ENCODE results near the gene CD7. TPM values are rescaled to one million over a fixed set of nuclear protein-coding genes. Genes with fewer than 3 reads are reported as not detected.
A peak's percentile ranks its signal among the peaks of the same experiment; 100 is the strongest.

CD7 gene
- total RNA-seq, 1 donor from 2014 or later: 0.47 TPM

DNA sequence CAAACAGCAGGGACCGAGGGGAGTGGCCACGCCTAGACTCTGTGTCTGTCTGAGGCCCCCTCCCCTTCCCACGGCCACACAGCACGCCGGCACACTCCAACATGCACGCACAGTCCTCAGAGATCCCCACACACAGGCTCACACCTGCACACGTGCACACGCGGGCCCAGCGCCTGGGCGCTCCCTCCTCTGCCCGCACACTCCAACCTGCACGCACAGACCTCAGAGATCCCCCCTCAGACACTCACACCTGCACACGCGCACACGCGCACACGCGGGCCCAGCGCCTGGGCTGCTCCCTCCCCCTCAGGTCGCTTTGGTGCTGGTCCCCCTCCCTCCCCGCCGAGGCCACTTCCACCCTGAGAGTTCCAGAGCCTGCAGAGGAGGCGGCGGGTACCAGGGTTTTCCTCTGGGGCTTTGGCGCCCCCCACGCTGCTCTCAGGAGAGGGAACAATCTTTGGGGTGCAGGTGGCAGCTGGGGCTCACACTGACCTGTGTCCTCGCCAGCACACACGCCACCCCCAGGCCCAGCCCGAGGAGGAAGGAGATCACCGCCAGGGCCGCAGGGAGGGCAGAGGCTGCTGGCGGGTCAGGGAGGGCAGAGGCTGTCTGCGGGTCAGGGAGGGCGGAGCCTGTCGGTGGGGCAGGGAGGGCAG, 1.6 kb downstream of the CD7 start:
- intact Hi-C loops (cut with micrococcal nuclease): no loop called here
- H3K4me1 ChIP-seq: peaks cover 12% of the 10 kb centered on the region
- H3K27ac ChIP-seq (replicated peaks): no peak overlapping the region
- peak overlapping the region; percentile 19 for H3K4me3 ChIP-seq
- TF ChIP-seq CTCF (IDR thresholded peaks at IDR 0.05; ENCODE audit: borderline replicate concordance): no peak
- peaks cover 62% of the 10 kb centered on the region for H3K27me3 ChIP-seq (ENCODE audit: low read depth)
- H3K9me3 ChIP-seq (replicated peaks): no peaks in the 10 kb centered on the region
- H3K36me3 ChIP-seq: no peaks in the 10 kb centered on the region
- DNase-seq: no peak

GRCh38 chr17:82314727-82315605, 2.4 kb downstream of the CD7 start:
- Histone ChIP-seq H3K9me3 (replicated peaks) (no peaks in the 10 kb centered on the region), H3K4me3 (peak overlapping the region; percentile 19), H3K27me3 (ENCODE audit: low read depth) (peaks cover 70% of the 10 kb centered on the region), H3K36me3 (no peaks in the 10 kb centered on the region), H3K4me1 (peaks cover 11% of the 10 kb centered on the region), H3K27ac (replicated peaks) (no peak overlapping the region)
- no peak for TF ChIP-seq CTCF (IDR thresholded peaks at IDR 0.05; ENCODE audit: borderline replicate concordance)
- no peak for DNase-seq
- intact Hi-C loops (cut with micrococcal nuclease): no loop called here

DNA sequence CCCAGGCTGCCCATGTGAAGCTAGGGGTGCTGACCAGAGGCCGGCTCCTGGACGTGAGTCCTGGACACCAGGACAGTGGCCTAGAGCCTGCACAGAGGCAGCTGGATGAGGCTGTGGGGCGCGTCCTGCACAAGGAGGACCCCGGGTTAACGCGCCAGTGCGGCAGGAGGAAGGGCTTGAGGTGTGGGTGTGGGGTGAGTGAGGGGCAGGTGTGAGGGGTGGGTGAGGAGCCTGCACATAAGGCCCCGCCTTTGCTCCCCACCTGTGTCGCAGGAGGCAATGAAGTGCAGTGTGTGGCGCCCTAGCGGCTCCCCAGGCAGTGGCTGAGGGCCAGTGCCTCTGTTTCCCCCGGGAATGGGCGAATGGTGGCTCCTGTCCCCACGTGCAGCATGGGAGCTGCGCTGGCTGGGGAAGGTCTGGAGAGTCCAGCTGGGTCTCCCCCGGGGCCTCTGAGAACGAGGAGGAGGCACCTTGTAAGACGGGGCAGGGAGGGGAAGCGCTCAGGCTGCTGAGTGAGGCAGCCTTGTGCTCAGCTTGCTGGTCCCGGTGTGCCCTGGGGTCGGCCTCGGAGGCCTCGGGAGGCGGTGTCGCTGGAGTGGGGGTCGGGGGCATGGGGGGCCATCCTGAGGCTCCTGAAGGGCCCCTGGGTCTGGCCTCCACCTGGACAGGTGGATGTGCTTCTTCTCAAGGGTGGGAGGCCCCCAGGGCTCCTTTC, 3.2 kb downstream of the CD7 start:
- Histone ChIP-seq H3K4me1 (peaks cover 12% of the 10 kb centered on the region), H3K27me3 (ENCODE audit: low read depth) (peaks cover 78% of the 10 kb centered on the region), H3K27ac (replicated peaks) (no peak overlapping the region), H3K4me3 (no peak overlapping the region), H3K36me3 (no peaks in the 10 kb centered on the region), H3K9me3 (replicated peaks) (no peaks in the 10 kb centered on the region)
- DNase-seq: no peak
- intact Hi-C loops (cut with micrococcal nuclease): no loop called here
- TF ChIP-seq CTCF (IDR thresholded peaks at IDR 0.05; ENCODE audit: borderline replicate concordance): no peak

GRCh38 chr17:82313195-82314011, 4.0 kb downstream of the CD7 start:
- Histone ChIP-seq H3K4me1 (peaks cover 15% of the 10 kb centered on the region), H3K27ac (replicated peaks) (no peak overlapping the region), H3K9me3 (replicated peaks) (no peaks in the 10 kb centered on the region), H3K4me3 (no peak overlapping the region), H3K27me3 (ENCODE audit: low read depth) (peaks cover 85% of the 10 kb centered on the region), H3K36me3 (no peaks in the 10 kb centered on the region)
- DNase-seq: no peak
- intact Hi-C loops (cut with micrococcal nuclease): no loop called here
- TF ChIP-seq CTCF (IDR thresholded peaks at IDR 0.05; ENCODE audit: borderline replicate concordance): no peak

- intact Hi-C loops (cut with micrococcal nuclease): no loop called here
- H3K27me3 ChIP-seq (ENCODE audit: low read depth): peaks cover 98% of the 10 kb centered on the region
- no peak for TF ChIP-seq CTCF (IDR thresholded peaks at IDR 0.05; ENCODE audit: borderline replicate concordance)
- H3K4me1 ChIP-seq: peaks cover 15% of the 10 kb centered on the region
- no peaks in the 10 kb centered on the region for H3K36me3 ChIP-seq
- no peak for DNase-seq
- no peaks in the 10 kb centered on the region for H3K9me3 ChIP-seq (replicated peaks)
- no peak overlapping the region for H3K27ac ChIP-seq (replicated peaks)
- no peak overlapping the region for H3K4me3 ChIP-seq
Observed at GRCh38 chr17:82311971-82312370, 5.4 kb downstream of the CD7 start.

All from left ventricle myocardium inferior (tissue), 1 donor.